Neural progenitor cell (in vitro differentiated cells): ENCODE results near the gene CIITA. TPM values are rescaled to one million over a fixed set of nuclear protein-coding genes. Genes with fewer than 3 reads are reported as not detected.

Experiments
- DNase-seq: peaks from one replicate; pipeline ENCODE4 v3.0.0-alpha.2; 2016; ENCODE audit warnings: low spot score
- H2AFZ ChIP-seq: fragments of 200-600 bp; sonication (generic); replicated peaks from 2 replicates; pipeline ENCODE4 v1.6.1; 2016; ENCODE audit warnings: antibody characterized with exemption
- H3F3A ChIP-seq: fragments of 200-600 bp; sonication (generic); 2 replicates; pipeline ENCODE4 v1.6.1; 2016; ENCODE audit warnings: antibody characterized with exemption, low read depth
- H3K27ac ChIP-seq: fragments of 200-600 bp; sonication (generic); 2 replicates; pipeline ENCODE4 v1.5.1; 2016; ENCODE audit warnings: mild to moderate bottlenecking
- H3K27me3 ChIP-seq: fragments of 200-600 bp; sonication (generic); 2 replicates; pipeline ENCODE4 v1.6.1; 2016; ENCODE audit warnings: mild to moderate bottlenecking, moderate library complexity
- H3K36me3 ChIP-seq: fragments of 200-600 bp; sonication (generic); 2 replicates; pipeline ENCODE4 v1.5.1; 2016
- H3K4me1 ChIP-seq: fragments of 200-600 bp; sonication (generic); 2 replicates; pipeline ENCODE4 v1.6.1; 2016; ENCODE audit warnings: mixed run types
- H3K4me2 ChIP-seq: fragments of 200-600 bp; sonication (generic); 2 replicates; pipeline ENCODE4 v1.6.1; 2016
- H3K4me3 ChIP-seq: fragments of 200-600 bp; sonication (generic); 2 replicates; pipeline ENCODE4 v1.5.1; 2016
- H3K79me2 ChIP-seq: fragments of 200-600 bp; sonication (generic); 2 replicates; pipeline ENCODE4 v1.6.1; 2016; ENCODE audit warnings: low read depth
- H3K9ac ChIP-seq: fragments of 200-600 bp; sonication (generic); 2 replicates; pipeline ENCODE4 v1.6.1; 2016
- H3K9me3 ChIP-seq: fragments of 200-600 bp; sonication (generic); 2 replicates; pipeline ENCODE4 v1.5.1; 2016; ENCODE audit warnings: low read depth
- H4K20me1 ChIP-seq: fragments of 200-600 bp; sonication (generic); 2 replicates; pipeline ENCODE4 v1.6.1; 2016; ENCODE audit warnings: low read depth
- H3K27ac Mint-ChIP-seq: 3 replicates; pipeline ENCODE4 v1.8.0; 2021; ENCODE audit warnings: mixed read lengths
- H3K27me3 Mint-ChIP-seq: 2 replicates; pipeline ENCODE4 v1.8.0; 2022; ENCODE audit warnings: low read depth, mild to moderate bottlenecking, inconsistent platforms, moderate library complexity, mixed read lengths; ENCODE audit not compliant: insufficient read depth
- H3K36me3 Mint-ChIP-seq: 3 replicates; pipeline ENCODE4 v1.8.0; 2021; ENCODE audit warnings: mixed read lengths
- H3K4me1 Mint-ChIP-seq: 3 replicates; pipeline ENCODE4 v1.8.0; 2021; ENCODE audit warnings: mixed read lengths
- H3K4me3 Mint-ChIP-seq: 3 replicates; pipeline ENCODE4 v1.8.0; 2021; ENCODE audit warnings: mild to moderate bottlenecking, moderate library complexity, mixed read lengths
- H3K9me3 Mint-ChIP-seq: 3 replicates; pipeline ENCODE4 v1.8.0; 2020; ENCODE audit warnings: mixed read lengths
- EZH2 ChIP-seq: fragments of 200-600 bp; sonication (generic); IDR thresholded peaks from 2 replicates; pipeline ENCODE4 v1.6.1; 2017; ENCODE audit warnings: antibody characterized with exemption, mild to moderate bottlenecking, moderate library complexity
- EZH2phosphoT487 ChIP-seq: fragments of 200-600 bp; sonication (generic); IDR thresholded peaks from 2 replicates; pipeline ENCODE4 v1.6.1; 2017; ENCODE audit warnings: antibody characterized with exemption
- total RNA-seq: library from RNA; depleted of rRNA; stranded (reverse); fragments of >200 nt; gene quantifications from 2 replicates; pipeline ENCODE4 v1.2.3, GENCODE V29; 2015; ENCODE audit warnings: low replicate concordance
- TF ChIP-seq, protein P1 (sequence below): fragments of 200-600 bp; sonication (generic); IDR thresholded peaks from 2 replicates; pipeline ENCODE4 v1.5.1; 2017; ENCODE audit warnings: antibody characterized with exemption, mild to moderate bottlenecking

Gene CIITA
- total RNA-seq, 1 donor from 2014 or later: not detected

DNA sequence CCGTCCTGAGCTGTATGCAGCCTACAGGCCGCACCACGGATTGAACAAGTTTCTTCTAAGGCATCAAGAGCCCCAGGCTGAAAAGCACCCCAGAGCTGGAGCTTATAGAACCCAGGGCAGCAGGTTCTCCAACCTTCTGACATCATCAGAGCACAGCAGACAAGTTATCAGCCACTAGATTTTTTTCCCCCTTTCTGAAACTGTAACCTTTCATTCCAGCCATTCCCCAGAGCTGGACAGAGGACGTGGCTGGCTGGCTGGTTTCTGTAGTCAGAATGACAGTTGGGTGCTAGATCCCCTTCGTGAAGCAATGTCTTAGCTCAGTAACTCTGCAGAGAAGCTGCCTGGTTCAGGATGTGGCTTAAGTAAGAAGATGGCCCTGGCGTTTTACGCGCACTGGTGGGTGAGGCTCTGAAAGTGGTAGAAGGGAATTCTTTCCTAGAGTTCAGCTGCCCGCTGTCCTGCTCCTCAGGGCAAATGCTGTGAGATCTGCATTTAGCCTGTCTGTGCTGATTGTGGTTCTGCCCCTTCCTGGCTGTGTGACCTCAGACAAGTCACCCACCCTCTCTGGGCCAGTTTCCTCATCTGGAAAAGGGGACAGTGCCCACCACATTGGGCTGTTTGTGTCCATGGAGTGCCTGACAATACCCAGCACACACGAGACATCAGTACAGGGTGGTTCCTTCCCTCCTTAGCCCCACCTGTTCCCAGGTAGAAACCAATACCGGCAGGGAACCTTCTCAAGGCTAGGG, 56.1 kb downstream of the CIITA start:
- no peak overlapping the region for H3K4me3 Mint-ChIP-seq
- H2AFZ ChIP-seq: no peak overlapping the region
- H3K9ac ChIP-seq: no peak overlapping the region
- H3K27me3 ChIP-seq: no peaks in the 10 kb centered on the region
- TF ChIP-seq EZH2 (no peak), EZH2phosphoT487 (no peak)
- TF ChIP-seq, protein P1, sequence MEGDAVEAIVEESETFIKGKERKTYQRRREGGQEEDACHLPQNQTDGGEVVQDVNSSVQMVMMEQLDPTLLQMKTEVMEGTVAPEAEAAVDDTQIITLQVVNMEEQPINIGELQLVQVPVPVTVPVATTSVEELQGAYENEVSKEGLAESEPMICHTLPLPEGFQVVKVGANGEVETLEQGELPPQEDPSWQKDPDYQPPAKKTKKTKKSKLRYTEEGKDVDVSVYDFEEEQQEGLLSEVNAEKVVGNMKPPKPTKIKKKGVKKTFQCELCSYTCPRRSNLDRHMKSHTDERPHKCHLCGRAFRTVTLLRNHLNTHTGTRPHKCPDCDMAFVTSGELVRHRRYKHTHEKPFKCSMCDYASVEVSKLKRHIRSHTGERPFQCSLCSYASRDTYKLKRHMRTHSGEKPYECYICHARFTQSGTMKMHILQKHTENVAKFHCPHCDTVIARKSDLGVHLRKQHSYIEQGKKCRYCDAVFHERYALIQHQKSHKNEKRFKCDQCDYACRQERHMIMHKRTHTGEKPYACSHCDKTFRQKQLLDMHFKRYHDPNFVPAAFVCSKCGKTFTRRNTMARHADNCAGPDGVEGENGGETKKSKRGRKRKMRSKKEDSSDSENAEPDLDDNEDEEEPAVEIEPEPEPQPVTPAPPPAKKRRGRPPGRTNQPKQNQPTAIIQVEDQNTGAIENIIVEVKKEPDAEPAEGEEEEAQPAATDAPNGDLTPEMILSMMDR: no peak
- no peaks in the 10 kb centered on the region for H3K9me3 Mint-ChIP-seq
- H3K27me3 Mint-ChIP-seq: peaks cover 4% of the 10 kb centered on the region
- H3K4me1 ChIP-seq: no peaks in the 10 kb centered on the region
- H3K4me2 ChIP-seq: no peak overlapping the region
- no peak for DNase-seq
- H3F3A ChIP-seq: no peaks in the 10 kb centered on the region
- H3K27ac Mint-ChIP-seq: no peak overlapping the region
- H4K20me1 ChIP-seq: peaks cover 52% of the 10 kb centered on the region
- peaks cover 3% of the 10 kb centered on the region for H3K79me2 ChIP-seq
- no peaks in the 10 kb centered on the region for H3K36me3 ChIP-seq
- no peaks in the 10 kb centered on the region for H3K4me1 Mint-ChIP-seq
- H3K27ac ChIP-seq: no peak overlapping the region
- H3K4me3 ChIP-seq: no peak overlapping the region
- no peaks in the 10 kb centered on the region for H3K9me3 ChIP-seq
- H3K36me3 Mint-ChIP-seq: peaks cover 2% of the 10 kb centered on the region

DNA sequence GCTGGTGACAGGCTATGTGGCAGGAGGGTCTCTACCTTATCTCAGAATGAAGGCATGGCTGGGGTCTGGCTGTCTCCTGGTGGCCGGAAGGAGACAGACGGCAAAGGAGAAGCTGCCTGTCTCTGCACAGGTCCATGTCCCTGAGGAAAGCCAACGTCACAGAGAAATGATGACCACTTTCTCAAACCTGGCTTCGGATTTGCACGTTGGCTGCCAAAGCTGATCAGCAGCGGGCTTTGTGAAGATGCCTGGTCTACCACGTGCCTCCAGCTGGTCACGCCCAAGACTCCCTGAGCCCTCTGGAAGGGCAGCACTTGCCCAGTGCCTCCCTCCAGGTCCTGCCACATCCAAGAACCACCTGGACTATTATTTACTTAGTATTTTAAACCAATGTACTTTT, 56.9 kb downstream of the CIITA start:
- H3K79me2 ChIP-seq: peaks cover 3% of the 10 kb centered on the region
- peaks cover 2% of the 10 kb centered on the region for H3K36me3 Mint-ChIP-seq
- no peak overlapping the region for H3K4me3 ChIP-seq
- DNase-seq: no peak
- H3K4me1 ChIP-seq: no peaks in the 10 kb centered on the region
- H3K4me3 Mint-ChIP-seq: no peak overlapping the region
- H3F3A ChIP-seq: no peaks in the 10 kb centered on the region
- H2AFZ ChIP-seq: no peak overlapping the region
- no peak overlapping the region for H3K27ac Mint-ChIP-seq
- TF ChIP-seq, protein P1: no peak
- TF ChIP-seq EZH2phosphoT487 (no peak), EZH2 (no peak)
- peaks cover 4% of the 10 kb centered on the region for H3K4me1 Mint-ChIP-seq
- no peaks in the 10 kb centered on the region for H3K9me3 ChIP-seq
- no peaks in the 10 kb centered on the region for H3K27me3 ChIP-seq
- H3K36me3 ChIP-seq: no peaks in the 10 kb centered on the region
- H3K9me3 Mint-ChIP-seq: no peaks in the 10 kb centered on the region
- H3K9ac ChIP-seq: no peak overlapping the region
- peaks cover 60% of the 10 kb centered on the region for H4K20me1 ChIP-seq
- no peak overlapping the region for H3K27ac ChIP-seq
- H3K27me3 Mint-ChIP-seq: peaks cover 4% of the 10 kb centered on the region
- H3K4me2 ChIP-seq: no peak overlapping the region

DNA sequence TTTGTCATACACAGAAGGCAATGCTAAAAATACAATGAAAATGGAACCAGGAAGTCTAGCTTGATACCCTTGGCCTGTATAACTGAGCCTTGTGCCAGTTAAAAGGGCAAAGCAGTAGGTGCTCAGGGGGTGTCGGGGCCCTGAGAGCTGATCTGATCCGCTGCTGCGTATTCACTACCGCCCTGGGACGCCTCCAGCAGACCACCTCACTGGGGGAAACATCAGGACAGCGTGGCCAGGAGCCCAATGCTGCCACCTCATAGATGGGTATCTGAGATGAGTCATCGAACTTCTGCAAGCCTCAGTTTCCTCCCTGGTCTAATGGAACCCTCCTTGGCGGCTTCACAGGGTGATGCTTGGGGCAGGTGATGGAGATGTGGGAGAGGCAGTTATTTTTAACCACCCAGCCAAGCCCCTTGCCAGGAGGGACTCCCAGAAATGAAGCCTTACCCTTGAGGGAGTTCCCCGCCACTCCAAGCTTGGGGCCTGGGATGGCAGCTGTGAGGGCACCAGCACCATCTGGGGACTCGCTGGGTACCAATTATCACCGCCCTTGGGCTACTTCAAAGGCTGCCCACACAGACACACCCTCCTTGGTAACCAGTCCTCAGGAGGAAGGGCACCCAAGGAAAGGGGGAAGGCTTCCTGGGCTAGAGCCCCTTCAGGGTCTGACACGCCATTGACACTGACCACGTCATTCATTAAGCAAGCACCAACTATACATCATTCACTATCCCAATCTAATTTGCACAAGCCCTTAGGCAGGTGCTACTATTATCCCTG, 57.5 kb downstream of the CIITA start:
- Histone ChIP-seq H3K9ac (no peak overlapping the region), H3K27me3 (no peaks in the 10 kb centered on the region), H3K79me2 (peaks cover 7% of the 10 kb centered on the region), H3K9me3 (no peaks in the 10 kb centered on the region), H2AFZ (no peak overlapping the region), H3K4me3 (no peak overlapping the region), H3F3A (no peaks in the 10 kb centered on the region), H3K4me2 (no peak overlapping the region), H3K36me3 (no peaks in the 10 kb centered on the region), H3K27ac (no peak overlapping the region), H4K20me1 (peaks cover 66% of the 10 kb centered on the region), H3K4me1 (no peaks in the 10 kb centered on the region)
- DNase-seq: no peak
- Mint-ChIP-seq H3K4me3 (no peak overlapping the region), H3K27me3 (peaks cover 4% of the 10 kb centered on the region), H3K36me3 (peaks cover 2% of the 10 kb centered on the region), H3K27ac (no peak overlapping the region), H3K4me1 (peaks cover 8% of the 10 kb centered on the region), H3K9me3 (no peaks in the 10 kb centered on the region)
- TF ChIP-seq, protein P1: no peak
- TF ChIP-seq EZH2phosphoT487: no peak
- no peak for TF ChIP-seq EZH2
